SK-N-SH treated with all-trans-retinoic acid at 6 μM for 48 hours (cell line): Measurements from ENCODE around the gene PRKAG3.

Source experiments
- ATAC-seq: fragments of 200-7000 bp; cut with Tn5 transposase; 3 replicates; pipeline ENCODE4 v1.9.1; 2020; ENCODE audit warnings: mild to moderate bottlenecking, moderate library complexity
- BACH2 ChIP-seq: fragments of 250-450 bp; sonication (Bioruptor Pico); IDR thresholded peaks from 2 replicates; pipeline ENCODE4 v1.9.0; 2021; ENCODE audit warnings: mild to moderate bottlenecking, borderline replicate concordance
- ESRRG ChIP-seq: fragments of 250-450 bp; sonication (Bioruptor Pico); IDR thresholded peaks from 2 replicates; pipeline ENCODE4 v1.6.1; 2021; ENCODE audit warnings: mild to moderate bottlenecking
- GLIS3 ChIP-seq: fragments of 250-450 bp; sonication (Bioruptor Pico); IDR thresholded peaks from 2 replicates; pipeline ENCODE4 v1.5.0; 2020; ENCODE audit warnings: mild to moderate bottlenecking, moderate library complexity
- OSR1 ChIP-seq: fragments of 250-450 bp; sonication (Bioruptor Pico); IDR thresholded peaks from 2 replicates; pipeline ENCODE4 v1.8.0; 2022; ENCODE audit warnings: moderate library complexity, mild to moderate bottlenecking, inconsistent platforms
- POU6F1 ChIP-seq: fragments of 250-450 bp; sonication (Bioruptor Pico); IDR thresholded peaks from 2 replicates; pipeline ENCODE4 v1.8.0; 2021; ENCODE audit warnings: low read depth, mild to moderate bottlenecking, moderate library complexity, borderline replicate concordance
- PPARA ChIP-seq: fragments of 250-450 bp; sonication (Bioruptor Pico); IDR thresholded peaks from 2 replicates; pipeline ENCODE4 v1.5.0; 2020; ENCODE audit warnings: mild to moderate bottlenecking, borderline replicate concordance
- TCF4 ChIP-seq: fragments of 250-450 bp; sonication (Bioruptor Pico); IDR thresholded peaks from 2 replicates; pipeline ENCODE4 v1.8.0; 2021; ENCODE audit warnings: mild to moderate bottlenecking, moderate library complexity, borderline replicate concordance
- TOX ChIP-seq: fragments of 250-450 bp; sonication (Bioruptor Pico); IDR thresholded peaks from 2 replicates; pipeline ENCODE4 v1.8.0; 2021; ENCODE audit warnings: mild to moderate bottlenecking, moderate library complexity, borderline replicate concordance
- ZC3H10 ChIP-seq: fragments of 250-450 bp; sonication (Bioruptor Pico); IDR thresholded peaks from 2 replicates; pipeline ENCODE4 v1.5.1; 2021; ENCODE audit warnings: mild to moderate bottlenecking, moderate library complexity
- ZFP3 ChIP-seq: fragments of 250-450 bp; sonication (Bioruptor Pico); IDR thresholded peaks from 2 replicates; pipeline ENCODE4 v1.5.0; 2020; ENCODE audit warnings: mild to moderate bottlenecking, moderate library complexity
- ZFP30 ChIP-seq: fragments of 450-650 bp; formaldehyde crosslinking; IDR thresholded peaks from 2 replicates; pipeline ENCODE4 v1.5.0; 2022; ENCODE audit warnings: mild to moderate bottlenecking, moderate library complexity
- ZNF70 ChIP-seq: fragments of 450-650 bp; formaldehyde crosslinking; IDR thresholded peaks from 2 replicates; pipeline ENCODE4 v1.5.0; 2020; ENCODE audit warnings: mild to moderate bottlenecking, moderate library complexity
- TF ChIP-seq, protein P1 (sequence below): fragments of 250-450 bp; sonication (Bioruptor Pico); IDR thresholded peaks from 2 replicates; pipeline ENCODE4 v1.5.1; 2021; ENCODE audit warnings: mild to moderate bottlenecking, moderate library complexity
- TF ChIP-seq, protein P2 (sequence below): fragments of 250-450 bp; sonication (Bioruptor Pico); IDR thresholded peaks from 2 replicates; pipeline ENCODE4 v1.5.0; 2020; ENCODE audit warnings: mild to moderate bottlenecking, moderate library complexity
- TF ChIP-seq, protein P3 (sequence below): fragments of 250-450 bp; sonication (Bioruptor Pico); IDR thresholded peaks from 2 replicates; pipeline ENCODE4 v1.8.0; 2020; ENCODE audit warnings: mild to moderate bottlenecking, moderate library complexity, borderline replicate concordance

The PRKAG3 gene

DNA sequence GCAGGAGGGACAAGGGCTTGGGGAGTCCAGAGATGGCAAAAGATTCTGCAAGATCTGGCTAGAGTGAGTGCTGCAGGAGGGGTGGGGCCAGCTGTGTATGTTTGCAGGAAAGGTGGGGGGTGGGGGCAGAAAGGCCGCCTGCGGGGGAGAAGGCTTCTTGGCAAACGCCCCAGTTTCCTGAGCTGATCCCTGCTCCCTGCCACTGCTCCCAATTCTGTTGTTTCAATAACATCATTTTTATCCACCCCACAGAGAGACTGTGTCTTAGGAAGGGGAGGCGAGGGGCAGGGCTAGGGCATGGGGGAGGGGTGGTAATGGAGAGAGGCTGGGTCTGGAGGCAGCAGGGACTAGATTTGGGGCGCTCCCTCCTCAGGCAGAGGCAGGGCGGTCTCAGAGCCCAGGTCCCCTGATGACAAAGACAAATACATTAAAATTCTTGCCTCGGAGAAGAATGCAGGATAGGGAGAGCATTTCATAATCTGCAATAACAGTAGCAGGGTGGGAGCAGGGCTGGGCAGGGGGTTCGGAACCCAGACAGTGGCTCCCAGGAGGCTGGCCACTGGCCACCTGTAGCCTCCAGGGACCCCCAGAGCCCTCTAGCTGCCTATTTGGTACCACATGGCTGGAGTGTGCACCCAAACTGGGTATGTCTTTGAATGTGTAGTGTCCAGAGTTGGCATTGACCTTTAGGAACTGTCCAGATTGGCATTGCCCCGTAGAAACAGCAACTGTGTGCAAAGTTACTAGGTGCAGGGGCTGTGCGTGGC is 26.0 kb upstream of the PRKAG3 start:
- ATAC-seq, result no peak; the same call in 2 of the 3 replicates
- TF ChIP-seq, protein P1, sequence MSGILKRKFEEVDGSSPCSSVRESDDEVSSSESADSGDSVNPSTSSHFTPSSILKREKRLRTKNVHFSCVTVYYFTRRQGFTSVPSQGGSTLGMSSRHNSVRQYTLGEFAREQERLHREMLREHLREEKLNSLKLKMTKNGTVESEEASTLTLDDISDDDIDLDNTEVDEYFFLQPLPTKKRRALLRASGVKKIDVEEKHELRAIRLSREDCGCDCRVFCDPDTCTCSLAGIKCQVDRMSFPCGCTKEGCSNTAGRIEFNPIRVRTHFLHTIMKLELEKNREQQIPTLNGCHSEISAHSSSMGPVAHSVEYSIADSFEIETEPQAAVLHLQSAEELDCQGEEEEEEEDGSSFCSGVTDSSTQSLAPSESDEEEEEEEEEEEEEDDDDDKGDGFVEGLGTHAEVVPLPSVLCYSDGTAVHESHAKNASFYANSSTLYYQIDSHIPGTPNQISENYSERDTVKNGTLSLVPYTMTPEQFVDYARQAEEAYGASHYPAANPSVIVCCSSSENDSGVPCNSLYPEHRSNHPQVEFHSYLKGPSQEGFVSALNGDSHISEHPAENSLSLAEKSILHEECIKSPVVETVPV (CRISPR knock-in tag), result no peak
- TF ChIP-seq ESRRG (CRISPR knock-in tag) (no peak), ZNF70 (no peak), ZC3H10 (no peak), PPARA (CRISPR knock-in tag) (no peak), TOX (CRISPR knock-in tag) (no peak), OSR1 (CRISPR knock-in tag) (no peak), POU6F1 (CRISPR knock-in tag) (no peak), ZFP30 (CRISPR knock-in tag) (no peak), BACH2 (no peak), TCF4 (no peak)
- TF ChIP-seq, protein P2, sequence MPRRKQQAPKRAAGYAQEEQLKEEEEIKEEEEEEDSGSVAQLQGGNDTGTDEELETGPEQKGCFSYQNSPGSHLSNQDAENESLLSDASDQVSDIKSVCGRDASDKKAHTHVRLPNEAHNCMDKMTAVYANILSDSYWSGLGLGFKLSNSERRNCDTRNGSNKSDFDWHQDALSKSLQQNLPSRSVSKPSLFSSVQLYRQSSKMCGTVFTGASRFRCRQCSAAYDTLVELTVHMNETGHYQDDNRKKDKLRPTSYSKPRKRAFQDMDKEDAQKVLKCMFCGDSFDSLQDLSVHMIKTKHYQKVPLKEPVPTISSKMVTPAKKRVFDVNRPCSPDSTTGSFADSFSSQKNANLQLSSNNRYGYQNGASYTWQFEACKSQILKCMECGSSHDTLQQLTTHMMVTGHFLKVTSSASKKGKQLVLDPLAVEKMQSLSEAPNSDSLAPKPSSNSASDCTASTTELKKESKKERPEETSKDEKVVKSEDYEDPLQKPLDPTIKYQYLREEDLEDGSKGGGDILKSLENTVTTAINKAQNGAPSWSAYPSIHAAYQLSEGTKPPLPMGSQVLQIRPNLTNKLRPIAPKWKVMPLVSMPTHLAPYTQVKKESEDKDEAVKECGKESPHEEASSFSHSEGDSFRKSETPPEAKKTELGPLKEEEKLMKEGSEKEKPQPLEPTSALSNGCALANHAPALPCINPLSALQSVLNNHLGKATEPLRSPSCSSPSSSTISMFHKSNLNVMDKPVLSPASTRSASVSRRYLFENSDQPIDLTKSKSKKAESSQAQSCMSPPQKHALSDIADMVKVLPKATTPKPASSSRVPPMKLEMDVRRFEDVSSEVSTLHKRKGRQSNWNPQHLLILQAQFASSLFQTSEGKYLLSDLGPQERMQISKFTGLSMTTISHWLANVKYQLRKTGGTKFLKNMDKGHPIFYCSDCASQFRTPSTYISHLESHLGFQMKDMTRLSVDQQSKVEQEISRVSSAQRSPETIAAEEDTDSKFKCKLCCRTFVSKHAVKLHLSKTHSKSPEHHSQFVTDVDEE (CRISPR knock-in tag), result no peak
- TF ChIP-seq, protein P3, sequence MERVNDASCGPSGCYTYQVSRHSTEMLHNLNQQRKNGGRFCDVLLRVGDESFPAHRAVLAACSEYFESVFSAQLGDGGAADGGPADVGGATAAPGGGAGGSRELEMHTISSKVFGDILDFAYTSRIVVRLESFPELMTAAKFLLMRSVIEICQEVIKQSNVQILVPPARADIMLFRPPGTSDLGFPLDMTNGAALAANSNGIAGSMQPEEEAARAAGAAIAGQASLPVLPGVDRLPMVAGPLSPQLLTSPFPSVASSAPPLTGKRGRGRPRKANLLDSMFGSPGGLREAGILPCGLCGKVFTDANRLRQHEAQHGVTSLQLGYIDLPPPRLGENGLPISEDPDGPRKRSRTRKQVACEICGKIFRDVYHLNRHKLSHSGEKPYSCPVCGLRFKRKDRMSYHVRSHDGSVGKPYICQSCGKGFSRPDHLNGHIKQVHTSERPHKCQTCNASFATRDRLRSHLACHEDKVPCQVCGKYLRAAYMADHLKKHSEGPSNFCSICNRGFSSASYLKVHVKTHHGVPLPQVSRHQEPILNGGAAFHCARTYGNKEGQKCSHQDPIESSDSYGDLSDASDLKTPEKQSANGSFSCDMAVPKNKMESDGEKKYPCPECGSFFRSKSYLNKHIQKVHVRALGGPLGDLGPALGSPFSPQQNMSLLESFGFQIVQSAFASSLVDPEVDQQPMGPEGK (CRISPR knock-in tag), result no peak

GRCh38 chr2:218856896-218857243 is 25.3 kb upstream of the PRKAG3 start:
- TF ChIP-seq ZC3H10, result no peak
- TF ChIP-seq, protein P1 (CRISPR knock-in tag), result no peak
- TF ChIP-seq GLIS3 (CRISPR knock-in tag), result no peak
- no peak for TF ChIP-seq TOX (CRISPR knock-in tag)
- TF ChIP-seq ZFP3, result no peak
- no peak for TF ChIP-seq TCF4
- ATAC-seq, result no peak

GRCh38 chr2:218856167-218856895 is 24.7 kb upstream of the PRKAG3 start:
- ATAC-seq, result no peak
- TF ChIP-seq, protein P3 (CRISPR knock-in tag), result no peak
- no peak for TF ChIP-seq ZC3H10
